PC-9 (cell line): Measurements from ENCODE around the gene MT1B.

Experiments
- EZH2 ChIP-seq: fragments of 200-600 bp; sonication (generic); IDR thresholded peaks from 2 replicates; pipeline ENCODE4 v1.8.0; 2017; ENCODE audit warnings: antibody characterized with exemption, low read depth
- TF ChIP-seq, protein P1 (sequence below): fragments of 200-600 bp; sonication (generic); conservative IDR thresholded peaks from 2 replicates; pipeline ENCODE4 v1.6.1; 2017; ENCODE audit warnings: mixed run types, antibody characterized with exemption, mild to moderate bottlenecking, moderate library complexity

DNA sequence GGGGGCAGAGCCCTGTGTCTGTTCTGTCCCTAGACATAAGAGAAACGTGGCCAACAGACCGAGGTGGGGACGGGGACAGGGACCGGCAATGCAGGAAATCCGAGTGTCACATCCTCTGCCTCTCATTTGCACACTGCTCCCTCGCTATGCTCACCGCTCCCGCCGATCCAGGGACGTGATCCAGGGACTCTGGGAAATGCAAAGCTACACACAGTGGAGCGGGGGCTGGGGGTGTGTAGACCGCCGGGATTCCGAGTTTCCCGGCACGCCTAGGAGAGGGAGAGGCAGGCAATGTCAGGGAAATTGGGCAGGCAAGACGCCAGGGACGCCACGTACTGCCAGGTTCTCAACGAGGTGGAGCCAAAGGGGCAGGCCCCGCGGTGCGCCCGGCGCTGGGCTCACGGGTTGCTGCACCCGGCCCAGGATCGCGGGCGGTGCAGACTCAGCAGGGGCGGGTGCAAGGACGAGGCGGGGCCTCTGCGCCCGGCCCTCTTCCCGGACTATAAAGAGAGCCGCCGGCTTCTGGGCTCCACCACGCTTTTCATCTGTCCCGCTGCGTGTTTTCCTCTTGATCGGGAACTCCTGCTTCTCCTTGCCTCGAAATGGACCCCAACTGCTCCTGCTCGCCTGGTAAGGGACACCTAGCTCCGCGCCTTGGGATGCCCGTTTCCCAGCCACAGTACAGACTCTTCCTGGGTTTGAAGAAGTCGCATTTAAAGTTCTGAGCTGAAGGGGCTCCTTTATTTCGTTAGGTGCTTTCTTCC, 30.4 kb downstream of the MT1B start, which contains the start of gene MT1X:
- TF ChIP-seq, protein P1, sequence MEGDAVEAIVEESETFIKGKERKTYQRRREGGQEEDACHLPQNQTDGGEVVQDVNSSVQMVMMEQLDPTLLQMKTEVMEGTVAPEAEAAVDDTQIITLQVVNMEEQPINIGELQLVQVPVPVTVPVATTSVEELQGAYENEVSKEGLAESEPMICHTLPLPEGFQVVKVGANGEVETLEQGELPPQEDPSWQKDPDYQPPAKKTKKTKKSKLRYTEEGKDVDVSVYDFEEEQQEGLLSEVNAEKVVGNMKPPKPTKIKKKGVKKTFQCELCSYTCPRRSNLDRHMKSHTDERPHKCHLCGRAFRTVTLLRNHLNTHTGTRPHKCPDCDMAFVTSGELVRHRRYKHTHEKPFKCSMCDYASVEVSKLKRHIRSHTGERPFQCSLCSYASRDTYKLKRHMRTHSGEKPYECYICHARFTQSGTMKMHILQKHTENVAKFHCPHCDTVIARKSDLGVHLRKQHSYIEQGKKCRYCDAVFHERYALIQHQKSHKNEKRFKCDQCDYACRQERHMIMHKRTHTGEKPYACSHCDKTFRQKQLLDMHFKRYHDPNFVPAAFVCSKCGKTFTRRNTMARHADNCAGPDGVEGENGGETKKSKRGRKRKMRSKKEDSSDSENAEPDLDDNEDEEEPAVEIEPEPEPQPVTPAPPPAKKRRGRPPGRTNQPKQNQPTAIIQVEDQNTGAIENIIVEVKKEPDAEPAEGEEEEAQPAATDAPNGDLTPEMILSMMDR = no peak
- no peak for TF ChIP-seq EZH2
